ENCODE measurements around the gene MPRIP. TPM values are rescaled to one million over a fixed set of nuclear protein-coding genes. Genes with fewer than 3 reads are reported as not detected.

MPRIP gene
- total RNA-seq, 1 donor from 2014 or later = 93.3 TPM

DNA sequence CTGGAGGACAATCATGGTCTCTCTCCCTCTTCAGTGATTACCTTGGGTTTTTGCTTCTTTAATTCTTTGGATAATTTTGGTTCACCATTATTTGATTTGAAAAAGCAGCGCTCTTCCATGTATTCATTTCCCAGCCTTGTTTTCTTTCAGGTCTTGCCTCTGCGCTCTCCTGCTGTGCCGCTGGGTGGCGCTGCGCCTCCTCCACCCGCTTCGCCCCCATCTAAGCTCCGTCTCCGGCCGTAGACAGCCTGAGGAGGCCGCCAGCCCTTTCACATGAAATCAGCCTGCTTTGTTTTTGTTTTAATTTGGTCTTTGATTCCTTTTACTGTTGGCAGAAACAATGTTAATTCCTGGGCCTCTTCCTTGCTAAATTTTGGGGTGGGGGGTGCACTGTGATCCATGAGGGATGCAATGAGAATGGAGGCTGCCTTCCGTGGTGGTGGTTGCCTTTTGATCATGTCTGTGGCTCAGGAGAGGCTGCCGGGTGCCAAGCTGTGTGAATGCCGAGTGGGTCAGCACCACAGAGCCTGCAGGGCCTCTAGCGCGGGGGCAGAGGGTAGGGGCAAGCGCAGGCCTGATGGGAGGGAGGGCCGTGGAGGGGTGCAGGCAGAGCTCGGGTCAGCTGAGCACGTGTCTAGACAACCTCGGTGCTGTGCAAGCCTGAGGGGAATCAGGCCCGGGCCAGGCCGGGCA, 99.7 kb downstream of the MPRIP start:
- ATAC-seq = peak; percentile 34
- DNase-seq (ENCODE audit: low spot score) = no peak

DNA sequence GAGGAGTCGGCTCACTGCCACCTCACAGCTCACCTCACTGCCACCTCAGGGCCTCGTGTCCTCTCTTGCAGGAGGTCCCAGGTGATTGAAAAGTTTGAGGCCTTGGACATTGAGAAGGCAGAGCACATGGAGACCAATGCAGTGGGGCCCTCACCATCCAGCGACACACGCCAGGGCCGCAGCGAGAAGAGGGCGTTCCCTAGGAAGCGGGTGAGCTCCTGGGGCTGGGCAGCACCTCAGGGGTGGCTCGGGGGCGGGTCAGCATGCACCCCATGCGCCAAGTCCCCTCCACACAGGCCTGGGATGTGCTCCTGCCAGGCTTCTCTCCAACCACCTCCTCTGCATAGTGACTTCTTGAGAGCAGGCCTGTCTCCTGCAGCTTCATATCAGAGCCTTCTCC, 100.3 kb downstream of the MPRIP start:
- ATAC-seq (no peak), DNase-seq (ENCODE audit: low spot score) (no peak)

DNA sequence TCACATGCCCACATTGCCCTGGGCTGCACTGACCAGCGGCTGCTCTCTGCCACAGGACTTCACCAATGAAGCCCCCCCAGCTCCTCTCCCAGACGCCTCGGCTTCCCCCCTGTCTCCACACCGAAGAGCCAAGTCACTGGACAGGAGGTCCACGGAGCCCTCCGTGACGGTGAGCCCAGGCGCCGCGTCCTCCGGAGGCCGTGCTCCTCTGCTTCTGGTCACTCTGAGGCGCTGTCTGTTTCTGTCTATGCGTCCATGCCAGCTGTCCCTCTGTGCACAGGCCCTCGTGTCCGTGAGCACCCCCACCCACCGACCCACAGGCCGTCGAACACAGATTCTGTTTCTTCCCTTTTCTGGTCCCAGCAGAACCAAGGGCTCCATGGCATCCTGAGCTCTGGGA, 101.2 kb downstream of the MPRIP start:
- ATAC-seq (no peak), DNase-seq (ENCODE audit: low spot score) (no peak)

GRCh38 chr17:17144061-17144460, 101.8 kb downstream of the MPRIP start:
- DNase-seq (ENCODE audit: low spot score) (no peak), ATAC-seq (no peak)

- peak; percentile 8 for ATAC-seq
- no peak for DNase-seq (ENCODE audit: low spot score)
Observed at GRCh38 chr17:17144916-17145665, 102.8 kb downstream of the MPRIP start.

GRCh38 chr17:17146786-17147406, 104.6 kb downstream of the MPRIP start:
- ATAC-seq (peak; percentile 70), DNase-seq (ENCODE audit: low spot score) (no peak)

GRCh38 chr17:17147821-17148220, 105.6 kb downstream of the MPRIP start:
- DNase-seq (ENCODE audit: low spot score) (no peak), ATAC-seq (no peak)

DNA sequence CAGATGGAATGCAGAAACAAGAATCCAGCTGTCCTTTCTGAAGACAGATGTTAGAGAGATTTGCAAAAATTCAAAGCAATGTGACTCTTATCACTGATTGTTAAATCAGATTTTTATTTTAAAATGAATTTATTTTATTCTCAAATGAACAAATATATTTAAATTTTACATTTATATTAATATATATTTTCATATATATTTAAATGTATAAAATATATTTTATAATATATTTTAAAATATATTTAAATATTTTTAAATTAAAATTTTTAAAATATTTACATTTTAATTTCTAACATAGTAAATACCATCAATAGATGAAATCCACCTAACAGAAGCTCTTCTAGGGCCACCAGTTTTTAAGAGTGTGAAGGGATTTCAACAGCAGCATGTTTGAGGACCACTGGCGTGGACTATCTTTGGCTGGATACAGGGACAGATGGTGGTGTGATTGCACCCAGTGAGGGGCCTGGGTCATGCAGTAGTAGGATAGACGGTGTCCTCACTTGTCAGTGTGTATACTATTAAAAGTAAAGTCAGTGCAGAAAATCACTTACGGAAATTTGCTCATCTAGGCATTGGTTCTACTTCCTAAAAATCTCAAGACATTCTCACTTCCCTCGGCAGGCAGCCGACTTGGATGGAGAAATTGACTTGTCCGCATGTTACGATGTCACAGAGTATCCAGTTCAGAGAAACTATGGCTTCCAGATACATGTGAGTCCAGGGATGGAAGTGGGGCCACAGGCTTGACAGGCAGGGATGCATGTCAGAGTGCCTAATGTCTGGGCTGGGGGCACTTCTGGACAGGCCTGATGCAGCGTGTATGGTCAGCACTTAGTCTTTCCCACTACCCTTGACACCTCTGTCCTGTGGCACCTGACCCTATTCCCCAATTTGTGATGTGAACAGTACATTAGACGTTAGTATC, 107.5 kb downstream of the MPRIP start:
- DNase-seq (ENCODE audit: low spot score) (no peak), ATAC-seq (no peak)

GRCh38 chr17:17150448-17150800, 108.2 kb downstream of the MPRIP start:
- ATAC-seq (no peak), DNase-seq (ENCODE audit: low spot score) (no peak)

- DNase-seq (ENCODE audit: low spot score) (no peak), ATAC-seq (no peak)
Observed at GRCh38 chr17:17151055-17151454, 108.8 kb downstream of the MPRIP start.

DNA sequence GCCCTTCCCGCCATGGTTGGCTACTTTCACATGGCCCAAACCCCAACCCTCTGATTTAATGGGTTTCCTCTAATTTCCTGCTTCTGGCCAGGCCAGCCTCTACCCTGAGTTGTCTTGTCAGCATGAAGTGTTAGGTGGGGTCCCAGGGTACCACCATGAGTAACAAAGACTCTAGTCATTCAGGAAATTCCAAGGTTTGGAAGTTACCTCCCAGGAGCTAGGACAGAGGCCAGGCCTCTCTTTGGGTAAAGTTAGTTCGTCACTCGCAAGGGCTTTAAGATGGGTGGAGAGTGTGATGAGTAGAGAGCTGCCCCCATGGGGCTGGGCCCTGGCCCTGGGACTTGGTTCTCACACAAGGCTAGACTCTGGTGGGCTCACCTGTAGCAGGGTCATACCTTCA, 109.3 kb downstream of the MPRIP start:
- ATAC-seq (no peak), DNase-seq (ENCODE audit: low spot score) (no peak)

- peak; percentile 81 for ATAC-seq
- DNase-seq (ENCODE audit: low spot score) = peak; percentile 90
Observed at GRCh38 chr17:17151962-17152361, 109.7 kb downstream of the MPRIP start.

DNA sequence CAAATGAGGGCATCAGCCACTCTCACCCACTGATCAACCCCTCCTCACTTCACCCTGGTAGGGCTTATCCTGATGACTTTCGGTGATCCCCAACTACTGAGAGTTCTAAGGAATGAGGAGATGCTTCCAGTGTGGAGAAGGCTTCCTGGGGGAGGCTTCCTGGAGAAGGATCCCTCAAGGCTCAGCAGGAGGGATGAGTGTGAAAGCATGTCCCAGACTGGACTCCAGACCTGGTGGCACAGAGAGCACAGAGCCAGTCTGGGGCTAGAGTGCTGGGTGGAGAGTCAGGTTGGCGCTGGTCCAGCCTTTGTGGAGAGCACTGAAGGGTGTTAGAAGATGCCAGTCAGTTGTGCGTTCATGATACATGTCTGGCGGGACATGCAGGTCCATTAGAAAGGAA, 110.1 kb downstream of the MPRIP start:
- DNase-seq (ENCODE audit: low spot score) = no peak
- ATAC-seq = peak; percentile 2

DNA sequence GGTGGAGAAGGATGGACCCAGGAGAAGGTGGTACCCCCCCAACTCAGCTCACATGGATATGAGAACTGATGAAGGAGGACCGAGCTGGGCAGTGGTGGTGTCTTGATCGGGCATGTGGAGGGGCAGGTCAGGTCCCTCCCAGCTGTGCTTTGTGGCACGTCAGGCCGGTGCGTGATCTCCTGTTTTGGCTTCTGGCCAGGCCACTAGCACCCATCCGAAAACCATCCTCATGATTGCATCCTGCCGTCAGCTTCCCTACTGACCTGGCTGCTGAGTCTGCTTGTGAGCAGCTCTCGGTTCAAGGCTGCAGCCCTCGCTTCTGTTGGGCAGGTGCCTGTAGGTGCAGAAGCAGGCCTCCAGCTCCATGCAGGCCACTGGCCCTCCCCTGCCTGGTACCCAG, 110.8 kb downstream of the MPRIP start:
- DNase-seq (ENCODE audit: low spot score) (no peak), ATAC-seq (no peak)

GRCh38 chr17:17153709-17154108, 111.5 kb downstream of the MPRIP start:
- DNase-seq (ENCODE audit: low spot score) (no peak), ATAC-seq (no peak)

DNA sequence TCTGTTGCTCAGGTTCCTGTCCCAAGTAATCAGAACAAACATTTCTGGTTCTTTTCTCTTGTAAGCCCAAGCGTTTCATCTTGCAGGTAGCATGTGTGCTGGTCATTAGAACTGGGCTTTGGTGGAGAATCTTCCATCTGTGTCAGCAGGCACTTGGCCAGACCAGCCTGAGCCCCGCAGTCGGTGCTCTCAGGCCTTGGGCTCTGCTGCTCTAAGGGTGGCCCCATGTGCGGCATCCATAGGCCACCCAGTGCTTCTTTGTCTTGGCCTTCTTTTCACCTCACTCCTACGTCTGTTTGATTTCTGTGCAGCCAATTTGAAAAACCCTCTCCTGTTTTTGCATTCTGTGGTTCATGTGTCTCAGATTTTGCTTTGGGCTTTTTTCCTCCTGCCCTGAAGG, 112.3 kb downstream of the MPRIP start:
- no peak for ATAC-seq

DNA sequence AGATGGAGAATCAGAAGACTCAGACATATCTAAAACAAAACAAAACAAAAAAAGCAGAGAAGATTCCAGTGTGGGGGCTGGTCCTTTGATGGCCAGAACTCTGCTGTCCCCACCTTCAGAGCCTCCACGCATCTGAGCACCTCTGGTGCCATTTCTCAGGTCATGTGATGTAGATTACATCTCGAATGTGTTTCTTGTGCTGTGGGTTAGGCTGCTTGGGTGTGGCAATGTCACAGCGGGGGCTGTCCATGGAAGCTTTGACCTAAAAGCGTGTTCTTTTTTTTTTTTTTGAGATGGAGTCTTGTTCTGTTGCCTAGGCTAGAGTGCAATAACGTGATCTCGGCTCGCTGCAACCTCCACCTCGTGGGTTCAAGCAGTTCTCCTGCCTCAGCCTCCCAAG, 112.7 kb downstream of the MPRIP start:
- DNase-seq (ENCODE audit: low spot score) = no peak
- no peak for ATAC-seq

More for the DNA sequence above, 112.3 kb downstream of the MPRIP start:
- no peak for DNase-seq (ENCODE audit: low spot score)

GRCh38 chr17:17155568-17155967, 113.3 kb downstream of the MPRIP start:
- ATAC-seq (peak; percentile 82), DNase-seq (ENCODE audit: low spot score) (peak; percentile 78)

GRCh38 chr17:17156107-17156506, 113.8 kb downstream of the MPRIP start:
- ATAC-seq (peak; percentile 42), DNase-seq (ENCODE audit: low spot score) (no peak)

- no peak for DNase-seq (ENCODE audit: low spot score)
- no peak for ATAC-seq
Observed at GRCh38 chr17:17156511-17156910, 114.3 kb downstream of the MPRIP start.

DNA sequence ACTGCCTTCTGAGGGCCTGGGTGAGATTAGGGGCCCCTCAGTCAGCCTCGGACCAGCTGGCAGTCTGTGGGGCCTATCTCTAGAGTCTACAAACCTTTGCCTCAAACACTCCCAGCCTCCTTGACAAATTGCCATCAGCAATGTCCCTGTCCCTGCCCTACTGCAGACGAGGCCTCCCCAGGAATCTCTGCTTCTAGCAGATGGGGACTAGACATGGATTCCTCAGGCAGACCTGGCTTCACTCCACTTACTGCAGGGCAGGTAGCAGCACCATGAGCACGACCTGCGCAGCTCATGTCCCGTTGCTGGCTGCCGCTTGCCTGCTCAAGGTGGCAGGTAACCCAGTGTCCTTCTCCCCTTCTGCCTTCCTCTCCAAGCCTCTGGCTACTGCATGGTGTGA, 114.8 kb downstream of the MPRIP start:
- no peak for DNase-seq (ENCODE audit: low spot score)
- ATAC-seq = no peak
